Liver (tissue), 9 donors: Measurements from ENCODE around the gene SLC12A3. TPM values are rescaled to one million over a fixed set of nuclear protein-coding genes. Genes with fewer than 3 reads are reported as not detected.

ENCODE experiments used
- DNase-seq: peaks from one replicate; pipeline ENCODE4 v3.0.0-alpha.2; 2017; ENCODE audit warnings: low spot score
- H3K27ac ChIP-seq, 2 donors: one replicate each; pipeline ENCODE4 v1.7.0; 2013; ENCODE audit warnings: inconsistent platforms in 2 of 2, low read length in 2 of 2, control low read depth in 1 of 2, low read depth in 1 of 2, mild to moderate bottlenecking in 1 of 2
- H3K27me3 ChIP-seq, 4 donors: one replicate each; pipeline versions ENCODE4 v1.6.1 to v1.7.0; 2013; ENCODE audit warnings: low read length in 3 of 4, inconsistent platforms in 1 of 4, mild to moderate bottlenecking in 1 of 4, moderate library complexity in 1 of 4; ENCODE audit not compliant: control insufficient read depth in 4 of 4, insufficient read depth in 4 of 4
- H3K36me3 ChIP-seq, 4 donors: one replicate each; pipeline versions ENCODE4 v1.6.1 to v1.7.0; 2013; ENCODE audit warnings: low read length in 3 of 4, mild to moderate bottlenecking in 3 of 4, low read depth in 1 of 4, moderate library complexity in 1 of 4; ENCODE audit not compliant: control insufficient read depth in 4 of 4, insufficient read depth in 3 of 4
- H3K4me1 ChIP-seq, 4 donors: one replicate each; pipeline versions ENCODE4 v1.6.1 to v1.7.0; 2013; ENCODE audit warnings: low read length in 3 of 4, mild to moderate bottlenecking in 3 of 4, moderate library complexity in 1 of 4; ENCODE audit not compliant: control insufficient read depth in 4 of 4, insufficient read depth in 4 of 4
- H3K4me3 ChIP-seq, 3 donors: one replicate each; pipeline versions ENCODE4 v1.6.1 to v1.7.0; 2013; ENCODE audit warnings: low read length in 3 of 3, control low read depth in 1 of 3, low read depth in 1 of 3, mild to moderate bottlenecking in 1 of 3
- H3K9ac ChIP-seq, 2 donors: one replicate each; pipeline ENCODE4 v1.7.0; 2013; ENCODE audit warnings: low read length in 2 of 2, mild to moderate bottlenecking in 2 of 2, moderate library complexity in 2 of 2, control low read depth in 1 of 2, low read depth in 1 of 2
- H3K9me3 ChIP-seq, 4 donors: one replicate each; pipeline versions ENCODE4 v1.6.1 to v1.7.0; 2013; ENCODE audit warnings: low read length in 3 of 4; ENCODE audit not compliant: control insufficient read depth in 4 of 4
- FOXA2 ChIP-seq: IDR thresholded peaks from 2 replicates; pipeline ENCODE4 v1.6.1; 2016; ENCODE audit warnings: antibody characterized with exemption
- GABPA ChIP-seq, 2 donors: IDR thresholded peaks in 1 of 2; conservative IDR thresholded peaks in 1 of 2; 2 replicates each; pipeline ENCODE4 v1.6.1; 2016; ENCODE audit warnings: antibody characterized with exemption in 2 of 2, mild to moderate bottlenecking in 1 of 2, moderate library complexity in 1 of 2
- HNF4A ChIP-seq, 2 donors: conservative IDR thresholded peaks; 2 replicates each; pipeline ENCODE4 v1.6.1; 2016; ENCODE audit warnings: antibody characterized with exemption in 2 of 2, mild to moderate bottlenecking in 2 of 2
- HNF4G ChIP-seq: IDR thresholded peaks from 2 replicates; pipeline ENCODE4 v1.6.1; 2016; ENCODE audit warnings: antibody characterized with exemption
- NR2F2 ChIP-seq: IDR thresholded peaks from 2 replicates; pipeline ENCODE4 v1.6.1; 2016; ENCODE audit warnings: antibody characterized with exemption
- RAD21 ChIP-seq, 2 donors: IDR thresholded peaks; 2 replicates each; pipeline ENCODE4 v1.6.1; 2016; ENCODE audit warnings: antibody characterized with exemption in 2 of 2, mild to moderate bottlenecking in 2 of 2
- RXRA ChIP-seq, 2 donors: IDR thresholded peaks; 2 replicates each; pipeline ENCODE4 v1.6.1; 2017 to 2018; ENCODE audit warnings: antibody characterized with exemption in 2 of 2, mild to moderate bottlenecking in 1 of 2
- SP1 ChIP-seq: IDR thresholded peaks from 2 replicates; pipeline ENCODE4 v1.6.1; 2018; ENCODE audit warnings: antibody characterized with exemption, mild to moderate bottlenecking
- TAF1 ChIP-seq: conservative IDR thresholded peaks from 2 replicates; pipeline ENCODE4 v1.6.1; 2016; ENCODE audit warnings: antibody characterized with exemption, mild to moderate bottlenecking
- YY1 ChIP-seq: IDR thresholded peaks from 2 replicates; pipeline ENCODE4 v1.6.1; 2016; ENCODE audit warnings: antibody characterized with exemption, mild to moderate bottlenecking
- WGBS: extraction: QIAGEN DNeasy Blood & Tissue Kit; methylation state at CpG from one replicate; pipeline ENCODE4 v1.1.7; 2013; 5-methylcytosine and 5-hydroxymethylcytosine counted together
- polyA plus RNA-seq, 2 donors: library from polyadenylated mRNA; stranded (reverse) in 1 of 2; unstranded in 1 of 2; fragments of 200-250 nt in 1 of 2; fragments of >200 nt in 1 of 2; fragmentation: Nextera tagmentation in 1 of 2; extraction: Ambion mirVana in 1 of 2; gene quantifications; one replicate each; pipeline versions ENCODE4 v1.2.1 to v1.2.3, GENCODE V29; 2013 to 2015
- total RNA-seq, 2 donors: library from RNA; depleted of rRNA; stranded (reverse); fragments of >200 nt; gene quantifications; one replicate each; pipeline ENCODE4 v1.2.3, GENCODE V29; 2014
- TF ChIP-seq, protein P1 (sequence below): fragments of 150-350 bp; IDR thresholded peaks from 2 replicates; pipeline ENCODE4 v1.5.1; 2017; ENCODE audit warnings: improper control_type of control experiment, low read depth, low read length; ENCODE audit not compliant: missing input control
- TF ChIP-seq, protein P2 (sequence below): IDR thresholded peaks from 2 replicates; pipeline ENCODE4 v1.6.1; 2016; ENCODE audit warnings: antibody characterized with exemption
- TF ChIP-seq, protein P3 (sequence below): IDR thresholded peaks from 2 replicates; pipeline ENCODE4 v1.6.1; 2016; ENCODE audit warnings: antibody characterized with exemption, mild to moderate bottlenecking
- TF ChIP-seq, protein P4 (sequence below): IDR thresholded peaks from 2 replicates; pipeline ENCODE4 v1.6.1; 2016; ENCODE audit warnings: antibody characterized with exemption
- TF ChIP-seq, protein P5 (sequence below): IDR thresholded peaks from 2 replicates; pipeline ENCODE4 v1.6.1; 2016; ENCODE audit warnings: antibody characterized with exemption
- donor health status: healthy.
- donor health status: healthy.
- donor health status: healthy.
- donor health status: healthy.
- donor health status: healthy.

The SLC12A3 gene
- total and polyA plus RNA-seq, 4 donors, result 0.09 TPM; not detected in 3

DNA sequence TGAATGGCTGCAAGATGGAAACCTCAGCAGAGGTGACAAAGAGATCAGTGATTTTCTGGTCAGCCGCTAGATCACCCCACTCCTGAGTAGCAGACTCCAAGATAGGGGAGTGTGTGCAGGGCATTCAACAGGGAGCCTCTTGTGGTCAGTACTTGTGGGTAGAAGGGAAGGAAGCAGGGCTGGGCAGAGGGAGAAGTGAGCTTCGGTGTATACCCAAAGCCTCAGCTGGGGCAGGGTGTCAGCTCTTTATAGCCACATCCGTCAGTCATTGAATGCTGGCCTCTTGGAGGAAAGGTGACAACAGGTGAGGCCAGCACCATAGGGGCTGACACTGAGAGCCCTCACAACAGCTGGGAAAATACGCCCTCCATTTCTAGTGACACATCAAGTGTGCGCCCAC is 2.2 kb upstream of the SLC12A3 start:
- 85% methylated on average over 5 of the region's 5 CpGs for WGBS
- Histone ChIP-seq H3K27ac (no peak overlapping the region), H3K4me1 (no peaks in the 10 kb centered on the region), H3K36me3 (no peaks in the 10 kb centered on the region), H3K4me3 (no peak overlapping the region), H3K27me3 (no peaks in the 10 kb centered on the region), H3K9me3 (no peaks in the 10 kb centered on the region), H3K9ac (no peak overlapping the region)
- DNase-seq, result no peak
- TF ChIP-seq RXRA (IDR thresholded peaks at IDR 0.05), result no peak
- no peak for TF ChIP-seq FOXA2
- TF ChIP-seq TAF1, result no peak
- TF ChIP-seq, protein P1, sequence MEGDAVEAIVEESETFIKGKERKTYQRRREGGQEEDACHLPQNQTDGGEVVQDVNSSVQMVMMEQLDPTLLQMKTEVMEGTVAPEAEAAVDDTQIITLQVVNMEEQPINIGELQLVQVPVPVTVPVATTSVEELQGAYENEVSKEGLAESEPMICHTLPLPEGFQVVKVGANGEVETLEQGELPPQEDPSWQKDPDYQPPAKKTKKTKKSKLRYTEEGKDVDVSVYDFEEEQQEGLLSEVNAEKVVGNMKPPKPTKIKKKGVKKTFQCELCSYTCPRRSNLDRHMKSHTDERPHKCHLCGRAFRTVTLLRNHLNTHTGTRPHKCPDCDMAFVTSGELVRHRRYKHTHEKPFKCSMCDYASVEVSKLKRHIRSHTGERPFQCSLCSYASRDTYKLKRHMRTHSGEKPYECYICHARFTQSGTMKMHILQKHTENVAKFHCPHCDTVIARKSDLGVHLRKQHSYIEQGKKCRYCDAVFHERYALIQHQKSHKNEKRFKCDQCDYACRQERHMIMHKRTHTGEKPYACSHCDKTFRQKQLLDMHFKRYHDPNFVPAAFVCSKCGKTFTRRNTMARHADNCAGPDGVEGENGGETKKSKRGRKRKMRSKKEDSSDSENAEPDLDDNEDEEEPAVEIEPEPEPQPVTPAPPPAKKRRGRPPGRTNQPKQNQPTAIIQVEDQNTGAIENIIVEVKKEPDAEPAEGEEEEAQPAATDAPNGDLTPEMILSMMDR, result no peak
- no peak for TF ChIP-seq HNF4A (conservative IDR thresholded peaks at IDR 0.05)

DNA sequence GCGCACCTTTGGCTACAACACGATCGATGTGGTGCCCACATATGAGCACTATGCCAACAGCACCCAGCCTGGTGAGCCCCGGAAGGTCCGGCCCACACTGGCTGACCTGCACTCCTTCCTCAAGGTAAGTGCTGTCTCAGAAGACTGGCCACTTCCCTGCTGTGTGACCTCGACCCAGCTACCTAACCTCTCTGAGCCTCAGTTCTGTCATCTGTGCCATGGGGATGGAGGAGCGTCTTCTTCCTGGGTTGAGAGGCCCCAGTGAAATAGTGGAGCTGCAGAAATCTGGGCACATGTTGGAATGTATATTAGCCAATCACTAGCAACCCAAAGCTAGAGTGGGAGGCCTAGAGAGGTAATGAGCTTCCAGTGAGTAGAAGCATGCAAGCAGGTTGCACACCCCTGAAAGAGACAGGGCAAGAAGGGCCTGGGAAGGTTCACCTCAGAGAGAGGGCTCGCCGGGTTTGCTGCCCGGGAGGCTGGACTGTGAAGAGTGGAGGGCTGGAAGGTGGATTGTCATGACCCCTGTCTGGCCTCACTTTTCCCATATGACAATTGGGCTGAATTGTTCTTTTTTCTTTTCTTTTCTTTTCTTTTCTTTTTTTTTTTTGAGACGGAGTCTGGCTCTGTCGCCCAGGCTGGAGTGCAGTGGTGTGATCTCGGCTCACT is 521 bp downstream of the SLC12A3 start:
- no peak for DNase-seq
- TF ChIP-seq, protein P2, sequence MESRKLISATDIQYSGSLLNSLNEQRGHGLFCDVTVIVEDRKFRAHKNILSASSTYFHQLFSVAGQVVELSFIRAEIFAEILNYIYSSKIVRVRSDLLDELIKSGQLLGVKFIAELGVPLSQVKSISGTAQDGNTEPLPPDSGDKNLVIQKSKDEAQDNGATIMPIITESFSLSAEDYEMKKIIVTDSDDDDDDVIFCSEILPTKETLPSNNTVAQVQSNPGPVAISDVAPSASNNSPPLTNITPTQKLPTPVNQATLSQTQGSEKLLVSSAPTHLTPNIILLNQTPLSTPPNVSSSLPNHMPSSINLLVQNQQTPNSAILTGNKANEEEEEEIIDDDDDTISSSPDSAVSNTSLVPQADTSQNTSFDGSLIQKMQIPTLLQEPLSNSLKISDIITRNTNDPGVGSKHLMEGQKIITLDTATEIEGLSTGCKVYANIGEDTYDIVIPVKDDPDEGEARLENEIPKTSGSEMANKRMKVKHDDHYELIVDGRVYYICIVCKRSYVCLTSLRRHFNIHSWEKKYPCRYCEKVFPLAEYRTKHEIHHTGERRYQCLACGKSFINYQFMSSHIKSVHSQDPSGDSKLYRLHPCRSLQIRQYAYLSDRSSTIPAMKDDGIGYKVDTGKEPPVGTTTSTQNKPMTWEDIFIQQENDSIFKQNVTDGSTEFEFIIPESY, result no peak
- TF ChIP-seq, protein P3, sequence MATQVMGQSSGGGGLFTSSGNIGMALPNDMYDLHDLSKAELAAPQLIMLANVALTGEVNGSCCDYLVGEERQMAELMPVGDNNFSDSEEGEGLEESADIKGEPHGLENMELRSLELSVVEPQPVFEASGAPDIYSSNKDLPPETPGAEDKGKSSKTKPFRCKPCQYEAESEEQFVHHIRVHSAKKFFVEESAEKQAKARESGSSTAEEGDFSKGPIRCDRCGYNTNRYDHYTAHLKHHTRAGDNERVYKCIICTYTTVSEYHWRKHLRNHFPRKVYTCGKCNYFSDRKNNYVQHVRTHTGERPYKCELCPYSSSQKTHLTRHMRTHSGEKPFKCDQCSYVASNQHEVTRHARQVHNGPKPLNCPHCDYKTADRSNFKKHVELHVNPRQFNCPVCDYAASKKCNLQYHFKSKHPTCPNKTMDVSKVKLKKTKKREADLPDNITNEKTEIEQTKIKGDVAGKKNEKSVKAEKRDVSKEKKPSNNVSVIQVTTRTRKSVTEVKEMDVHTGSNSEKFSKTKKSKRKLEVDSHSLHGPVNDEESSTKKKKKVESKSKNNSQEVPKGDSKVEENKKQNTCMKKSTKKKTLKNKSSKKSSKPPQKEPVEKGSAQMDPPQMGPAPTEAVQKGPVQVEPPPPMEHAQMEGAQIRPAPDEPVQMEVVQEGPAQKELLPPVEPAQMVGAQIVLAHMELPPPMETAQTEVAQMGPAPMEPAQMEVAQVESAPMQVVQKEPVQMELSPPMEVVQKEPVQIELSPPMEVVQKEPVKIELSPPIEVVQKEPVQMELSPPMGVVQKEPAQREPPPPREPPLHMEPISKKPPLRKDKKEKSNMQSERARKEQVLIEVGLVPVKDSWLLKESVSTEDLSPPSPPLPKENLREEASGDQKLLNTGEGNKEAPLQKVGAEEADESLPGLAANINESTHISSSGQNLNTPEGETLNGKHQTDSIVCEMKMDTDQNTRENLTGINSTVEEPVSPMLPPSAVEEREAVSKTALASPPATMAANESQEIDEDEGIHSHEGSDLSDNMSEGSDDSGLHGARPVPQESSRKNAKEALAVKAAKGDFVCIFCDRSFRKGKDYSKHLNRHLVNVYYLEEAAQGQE, result no peak
- TF ChIP-seq, protein P1, result no peak
- TF ChIP-seq HNF4A (conservative IDR thresholded peaks at IDR 0.05) (no peak), YY1 (no peak), SP1 (no peak), RAD21 (IDR thresholded peaks at IDR 0.05) (no peak), NR2F2 (no peak), RXRA (IDR thresholded peaks at IDR 0.05) (no peak), TAF1 (no peak), HNF4G (no peak), GABPA (IDR thresholded peaks at IDR 0.05 in 1 of 2, conservative IDR thresholded peaks at IDR 0.05 in 1 of 2) (no peak), FOXA2 (no peak)
- TF ChIP-seq, protein P4, sequence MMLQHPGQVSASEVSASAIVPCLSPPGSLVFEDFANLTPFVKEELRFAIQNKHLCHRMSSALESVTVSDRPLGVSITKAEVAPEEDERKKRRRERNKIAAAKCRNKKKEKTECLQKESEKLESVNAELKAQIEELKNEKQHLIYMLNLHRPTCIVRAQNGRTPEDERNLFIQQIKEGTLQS, result no peak
- TF ChIP-seq, protein P5, sequence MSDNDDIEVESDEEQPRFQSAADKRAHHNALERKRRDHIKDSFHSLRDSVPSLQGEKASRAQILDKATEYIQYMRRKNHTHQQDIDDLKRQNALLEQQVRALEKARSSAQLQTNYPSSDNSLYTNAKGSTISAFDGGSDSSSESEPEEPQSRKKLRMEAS, result no peak
- Histone ChIP-seq H3K4me3 (no peak overlapping the region), H3K27ac (no peak overlapping the region), H3K9me3 (no peaks in the 10 kb centered on the region), H3K9ac (no peak overlapping the region), H3K4me1 (no peaks in the 10 kb centered on the region), H3K36me3 (no peaks in the 10 kb centered on the region), H3K27me3 (no peaks in the 10 kb centered on the region)
- 96% methylated on average over 13 of the region's 13 CpGs for WGBS
